Stimulated activated naive CD8-positive, alpha-beta T cell treated with anti-CD3 and anti-CD28 coated beads, Interleukin-15, amount 100 ng/mL, for 72 hours (primary cell): Measurements from ENCODE around the gene ATF7IP.
"Not testable (repeated sequence)": the region's sequence is repeated elsewhere in the genome, so short reads cannot be mapped to it uniquely, and the experiment has no call there.

Experiments
- ATAC-seq: fragments of 150-1000 bp; cut with Tn5 transposase; 2 replicates; pipeline ENCODE4 v1.10.0; 2021; ENCODE audit warnings: mild to moderate bottlenecking, moderate library complexity
- DNase-seq, 2 donors: peaks; one replicate each; pipeline ENCODE4 v3.0.0; 2021 to 2022
- H3K27ac Mint-ChIP-seq, 2 donors: one replicate each; pipeline ENCODE4 v1.8.0; 2022; ENCODE audit warnings: mild to moderate bottlenecking in 2 of 2, mixed read lengths in 2 of 2, moderate library complexity in 2 of 2
- H3K27me3 Mint-ChIP-seq: one replicate; pipeline ENCODE4 v1.8.0; 2022; ENCODE audit warnings: mixed read lengths
- H3K4me1 Mint-ChIP-seq: one replicate; pipeline ENCODE4 v1.8.0; 2022; ENCODE audit warnings: mild to moderate bottlenecking, mixed read lengths
- H3K4me3 Mint-ChIP-seq, 2 donors: one replicate each; pipeline ENCODE4 v1.8.0; 2022; ENCODE audit warnings: mild to moderate bottlenecking in 2 of 2, mixed read lengths in 2 of 2, moderate library complexity in 1 of 2
- H3K9me3 Mint-ChIP-seq, 2 donors: one replicate each; pipeline ENCODE4 v1.8.0; 2022; ENCODE audit warnings: mixed read lengths in 2 of 2

Gene ATF7IP

DNA sequence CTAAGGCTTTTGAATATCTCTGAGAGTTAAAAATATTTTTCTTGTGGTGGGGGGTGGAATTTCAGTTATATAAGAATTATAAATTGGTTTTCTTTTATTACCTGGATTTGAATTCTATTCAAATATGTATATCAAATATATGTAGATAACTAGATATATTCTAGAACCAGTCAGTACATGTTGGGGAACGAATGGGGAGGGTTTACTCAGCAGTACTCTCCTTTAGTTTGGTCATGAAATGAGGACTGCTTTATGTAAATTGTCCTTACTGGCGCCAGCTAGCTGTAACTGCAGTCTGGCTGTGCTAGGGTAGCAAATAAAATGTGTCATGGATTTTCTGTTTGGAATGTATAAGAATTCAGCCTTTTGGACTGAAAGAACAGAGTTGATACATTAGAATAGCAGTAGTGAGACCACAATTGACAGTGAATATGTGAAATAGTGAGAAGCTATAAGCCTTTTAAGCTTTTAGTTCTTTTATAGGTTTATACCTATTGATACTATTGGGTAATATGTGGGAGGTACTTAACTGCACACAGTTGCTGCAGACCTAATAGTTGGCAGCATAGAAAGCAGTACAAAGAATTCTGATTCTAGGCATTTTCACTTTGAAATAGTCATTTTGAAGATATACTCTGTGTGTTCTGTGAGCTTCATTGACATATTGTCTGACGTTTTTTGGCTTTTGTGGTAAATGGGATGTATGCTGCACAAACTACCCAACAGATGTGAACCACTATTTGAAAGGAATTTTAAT is 29.0 kb downstream of the ATF7IP start:
- ATAC-seq (peak; percentile 87), DNase-seq (peak; percentile 48 to 67)
- Mint-ChIP-seq H3K27ac (peak overlapping the region; percentile 95 to 99), H3K4me3 (peak overlapping the region; percentile 85 to 90), H3K27me3 (no peaks in the 10 kb centered on the region), H3K4me1 (peaks cover 65% of the 10 kb centered on the region), H3K9me3 (peaks cover 6% of the 10 kb centered on the region in 2 donors)

DNA sequence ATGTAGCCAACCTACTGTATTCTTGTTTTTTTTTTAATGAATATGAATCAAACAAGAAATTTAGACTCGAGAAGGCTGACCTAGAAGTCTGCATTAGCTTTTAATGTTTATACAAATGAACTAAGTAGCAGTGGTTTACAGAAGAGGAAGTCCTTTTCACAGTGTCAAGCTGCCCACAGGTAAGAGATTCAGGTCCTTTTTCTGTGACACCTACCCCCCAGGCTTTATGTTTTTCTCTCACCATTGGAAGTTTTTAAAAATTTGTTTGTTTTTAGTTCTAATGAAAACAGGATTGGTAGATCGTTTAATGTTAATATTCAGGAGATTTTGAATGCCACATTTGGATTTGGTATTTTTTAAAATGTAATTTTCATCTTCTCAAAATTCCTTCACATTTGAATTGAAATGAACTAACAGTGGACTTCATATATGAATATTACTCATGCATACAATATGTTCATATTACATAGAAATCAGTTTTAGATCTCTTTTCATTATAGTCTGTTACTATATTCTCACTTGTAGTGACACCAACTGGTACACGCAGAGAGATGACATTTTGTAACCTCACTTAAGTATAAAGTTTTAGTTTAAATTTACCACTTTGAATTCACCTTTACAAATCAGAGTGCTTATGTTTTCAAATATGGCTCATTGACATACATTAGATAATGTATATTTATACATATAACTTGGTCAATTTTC is 29.7 kb downstream of the ATF7IP start:
- peaks cover 6 to 11% of the 10 kb centered on the region in 2 donors for H3K9me3 Mint-ChIP-seq
- peak; percentile 56 for ATAC-seq
- peak overlapping the region; percentile 95 to 99 for H3K27ac Mint-ChIP-seq
- H3K4me1 Mint-ChIP-seq: peaks cover 65% of the 10 kb centered on the region
- no peaks in the 10 kb centered on the region for H3K27me3 Mint-ChIP-seq
- no peak for DNase-seq
- peak overlapping the region; percentile 85 to 90 for H3K4me3 Mint-ChIP-seq

DNA sequence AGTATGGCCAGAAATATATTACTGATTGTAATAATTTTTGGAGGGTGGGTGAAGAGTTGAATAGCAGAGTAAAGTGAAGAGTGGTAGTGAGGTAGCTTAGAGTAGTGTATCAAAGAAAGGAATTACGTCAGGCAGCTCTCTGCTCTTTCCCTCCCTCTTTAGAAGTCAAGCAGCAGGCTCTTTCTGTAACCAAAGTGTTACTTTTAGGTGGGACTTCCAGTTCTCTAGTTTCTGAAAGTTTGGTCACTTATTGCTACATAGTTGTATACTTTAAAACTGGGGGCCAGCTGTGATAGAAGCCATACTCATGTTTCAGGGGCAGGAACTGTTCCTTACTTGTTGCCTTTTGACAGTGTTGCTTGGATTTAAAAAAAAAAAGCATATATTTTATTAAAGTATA is 30.6 kb downstream of the ATF7IP start:
- ATAC-seq (peak; percentile 78), DNase-seq (peak; percentile 44 to 49)
- Mint-ChIP-seq H3K9me3 (peaks cover 6 to 11% of the 10 kb centered on the region in 2 donors), H3K27ac (peak overlapping the region; percentile 90 to 94), H3K27me3 (no peaks in the 10 kb centered on the region), H3K4me1 (peaks cover 69% of the 10 kb centered on the region), H3K4me3 (peak overlapping the region; percentile 66 to 85)

DNA sequence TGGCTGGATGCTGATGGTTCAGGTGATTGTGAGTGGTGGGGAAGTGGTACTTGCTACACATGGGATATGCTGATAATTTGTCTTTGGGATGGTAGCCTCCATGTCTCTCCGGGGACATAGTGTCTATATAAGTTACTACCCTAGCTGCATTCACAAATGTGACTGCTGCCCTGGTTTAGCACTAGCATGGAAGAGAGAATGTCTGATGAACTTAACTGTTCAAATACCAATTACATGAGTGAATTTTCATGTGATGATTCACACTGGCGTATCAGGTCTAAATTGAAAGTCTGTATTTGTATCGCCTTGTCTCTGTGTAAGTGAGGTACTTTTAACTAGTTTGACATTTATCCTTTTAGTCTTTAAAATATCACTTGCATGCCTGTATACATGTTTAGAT is 34.4 kb downstream of the ATF7IP start:
- peaks cover 6 to 11% of the 10 kb centered on the region in 2 donors for H3K9me3 Mint-ChIP-seq
- H3K4me3 Mint-ChIP-seq: peak overlapping the region; percentile 83 to 85
- no peak for ATAC-seq
- peaks cover 81% of the 10 kb centered on the region for H3K4me1 Mint-ChIP-seq
- H3K27ac Mint-ChIP-seq: peak overlapping the region; percentile 54 to 95
- no peaks in the 10 kb centered on the region for H3K27me3 Mint-ChIP-seq
- DNase-seq: no peak

DNA sequence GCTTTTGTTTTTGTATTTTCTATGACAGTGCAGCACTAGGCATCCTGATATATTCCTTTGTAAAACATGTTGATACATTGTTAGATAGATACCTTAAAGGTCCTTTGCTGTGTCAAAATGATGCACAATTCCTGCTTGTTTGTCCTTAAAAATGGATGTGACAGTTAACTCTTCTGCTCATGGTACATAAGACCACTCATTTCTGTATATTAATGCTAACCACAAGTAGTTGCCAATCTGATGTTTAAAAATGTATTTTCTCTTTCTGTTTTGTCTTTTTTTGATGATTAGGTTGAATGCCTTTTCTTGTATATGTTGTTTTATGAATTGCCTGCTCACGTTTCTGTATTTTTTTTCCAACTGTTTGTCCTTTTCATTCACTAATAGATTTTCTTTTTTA is 35.1 kb downstream of the ATF7IP start:
- no peak for DNase-seq
- Mint-ChIP-seq H3K4me1 (peaks cover 88% of the 10 kb centered on the region), H3K27ac (peak overlapping the region; percentile 78 to 95), H3K9me3 (peaks cover 6 to 11% of the 10 kb centered on the region in 2 donors), H3K27me3 (no peaks in the 10 kb centered on the region), H3K4me3 (peak overlapping the region; percentile 80 to 85)
- no peak for ATAC-seq

DNA sequence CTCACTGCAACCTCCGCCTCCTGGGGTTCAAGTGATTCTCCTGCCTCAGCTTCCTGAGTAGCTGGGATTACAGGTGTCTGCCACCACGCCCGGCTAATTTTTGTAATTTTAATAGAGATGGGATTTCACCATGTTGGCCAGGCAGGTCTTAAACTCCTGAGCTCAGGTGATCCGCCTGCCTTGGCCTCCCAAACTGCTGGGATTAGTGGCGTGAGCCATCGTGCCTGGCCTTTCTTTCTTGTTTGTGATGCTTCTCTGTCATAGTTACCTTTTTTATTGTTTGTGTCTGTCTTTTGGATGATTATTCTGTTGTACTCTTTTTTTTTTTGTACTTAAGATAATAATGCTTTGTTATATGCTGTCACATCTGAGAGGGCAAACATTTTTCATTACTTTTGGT is 35.8 kb downstream of the ATF7IP start:
- H3K27ac Mint-ChIP-seq: peak overlapping the region in 1 of 2 donors; percentile 33
- peak overlapping the region; percentile 80 to 85 for H3K4me3 Mint-ChIP-seq
- peaks cover 89% of the 10 kb centered on the region for H3K4me1 Mint-ChIP-seq
- not testable (repeated sequence) for DNase-seq, ATAC-seq, H3K27me3 Mint-ChIP-seq
- peaks cover 5 to 11% of the 10 kb centered on the region in 2 donors for H3K9me3 Mint-ChIP-seq

DNA sequence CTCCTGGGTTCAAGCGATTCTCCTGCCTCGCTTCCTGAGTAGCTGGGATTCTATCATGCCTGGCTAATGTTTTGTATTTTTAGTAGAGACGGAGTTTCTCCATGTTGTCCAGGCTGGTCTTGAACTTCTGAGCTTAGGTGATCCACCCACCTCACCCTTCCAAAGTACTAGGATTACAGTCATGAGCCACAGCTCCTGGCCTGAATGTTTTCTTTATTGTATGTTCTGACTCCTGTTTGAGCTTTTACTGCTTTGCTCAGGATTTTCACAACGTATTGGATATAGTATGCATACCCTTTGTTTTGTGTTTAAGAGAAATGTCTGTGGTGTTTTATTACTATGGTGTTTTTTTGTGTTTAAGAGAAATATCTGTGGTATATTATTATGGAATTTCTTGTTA is 37.2 kb downstream of the ATF7IP start:
- peak overlapping the region in 1 of 2 donors; percentile 78 for H3K27ac Mint-ChIP-seq
- H3K27me3 Mint-ChIP-seq: no peaks in the 10 kb centered on the region
- peaks cover 0 to 5% of the 10 kb centered on the region in 2 donors for H3K9me3 Mint-ChIP-seq
- peaks cover 77% of the 10 kb centered on the region for H3K4me1 Mint-ChIP-seq
- peak overlapping the region; percentile 80 to 82 for H3K4me3 Mint-ChIP-seq
- DNase-seq: no peak
- ATAC-seq: no peak

DNA sequence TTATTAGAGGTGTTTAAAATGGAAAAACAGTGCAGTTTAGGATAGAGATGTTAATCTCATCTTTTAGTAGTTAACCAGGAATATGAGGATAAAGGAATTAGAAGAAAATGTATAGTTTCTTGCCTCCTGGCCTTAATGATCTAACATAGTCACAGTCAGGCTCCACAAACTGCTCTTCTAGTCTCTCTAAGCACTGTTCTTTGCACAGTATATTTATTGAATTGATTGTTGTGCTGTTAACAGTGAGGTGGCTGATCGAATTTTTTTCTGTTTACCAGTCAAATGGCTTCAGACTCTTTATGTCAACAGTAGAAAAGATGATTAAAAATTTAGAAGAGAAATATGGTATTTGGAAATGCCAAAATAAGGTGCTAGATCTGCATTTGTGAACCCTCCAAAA is 37.8 kb downstream of the ATF7IP start:
- Mint-ChIP-seq H3K9me3 (peaks cover 0 to 5% of the 10 kb centered on the region in 2 donors), H3K27me3 (no peaks in the 10 kb centered on the region), H3K27ac (peak overlapping the region in 1 of 2 donors; percentile 9), H3K4me3 (peak overlapping the region; percentile 68 to 71), H3K4me1 (peaks cover 74% of the 10 kb centered on the region)
- ATAC-seq (no peak), DNase-seq (no peak)

DNA sequence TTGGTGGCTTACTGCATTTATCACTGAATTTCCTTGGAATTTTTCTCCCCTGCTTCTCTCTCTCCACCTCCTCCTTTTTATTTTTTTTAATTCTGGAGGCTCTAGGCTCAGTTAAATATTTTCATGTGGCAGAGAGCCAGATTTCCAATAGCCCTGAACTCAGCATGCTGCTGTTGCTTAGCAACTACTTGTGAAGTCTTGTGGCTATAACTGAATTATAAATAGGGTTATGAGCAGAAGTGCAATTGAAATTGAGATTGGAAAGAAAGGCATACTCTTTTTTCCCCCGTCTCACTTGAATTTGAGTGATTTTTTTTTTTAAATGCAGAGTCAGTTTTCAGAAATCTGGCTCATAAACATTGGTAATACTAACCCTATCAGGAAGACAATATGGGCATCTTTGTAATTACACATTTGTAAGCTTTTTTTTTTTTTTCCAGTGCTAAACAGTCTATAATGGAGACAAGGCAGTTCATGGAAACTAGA is 38.3 kb downstream of the ATF7IP start:
- Mint-ChIP-seq H3K27ac (peak overlapping the region; percentile 13 to 93), H3K27me3 (no peaks in the 10 kb centered on the region), H3K4me3 (peak overlapping the region; percentile 68 to 71), H3K4me1 (peaks cover 73% of the 10 kb centered on the region), H3K9me3 (peaks cover 0 to 5% of the 10 kb centered on the region in 2 donors)
- peak; percentile 61 for ATAC-seq
- no peak for DNase-seq

DNA sequence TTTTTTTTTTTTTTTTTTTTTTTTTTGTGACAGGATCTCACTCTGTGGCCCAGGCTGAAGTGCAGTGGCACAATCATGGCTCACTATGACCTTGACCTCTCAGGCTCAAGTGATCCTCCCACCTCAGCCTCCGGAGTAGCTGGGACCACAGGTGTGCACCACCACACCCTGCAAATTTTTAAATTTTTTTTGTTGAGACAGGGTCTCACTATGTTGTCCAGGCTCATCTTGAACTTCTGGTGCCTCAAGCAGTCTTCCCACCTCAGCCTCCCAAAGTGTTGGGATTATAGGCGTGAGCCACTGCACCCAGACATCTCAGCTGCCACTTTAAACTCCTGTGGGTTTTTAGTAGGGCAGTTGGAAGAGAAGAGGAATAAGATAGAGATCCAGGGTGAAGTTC is 39.9 kb downstream of the ATF7IP start:
- ATAC-seq, H3K9me3 Mint-ChIP-seq, DNase-seq, H3K27me3 Mint-ChIP-seq: not testable (repeated sequence)
- peak overlapping the region in 1 of 2 donors; percentile 40 for H3K27ac Mint-ChIP-seq
- peak overlapping the region in 1 of 2 donors; percentile 32 for H3K4me3 Mint-ChIP-seq
- peaks cover 66% of the 10 kb centered on the region for H3K4me1 Mint-ChIP-seq

DNA sequence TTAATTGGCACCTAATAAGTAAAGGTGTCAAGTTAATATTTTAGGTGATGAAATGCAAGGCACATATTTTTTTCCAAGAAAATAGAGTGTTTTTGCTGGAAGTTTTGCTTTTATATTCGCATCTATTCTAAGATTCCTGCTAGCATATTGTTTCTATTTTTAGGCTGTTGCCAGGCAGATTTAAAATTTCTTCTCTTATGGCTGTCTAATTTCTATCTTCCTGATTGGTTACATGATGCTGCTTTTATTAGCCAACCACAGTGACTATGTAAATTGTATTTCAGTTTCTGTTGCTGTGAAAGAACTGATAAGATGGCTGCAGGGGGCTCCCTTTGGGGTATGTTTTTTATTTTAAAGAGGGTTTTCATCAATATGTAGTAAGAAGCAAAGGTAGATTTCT is 42.7 kb downstream of the ATF7IP start:
- Mint-ChIP-seq H3K27ac (no peak overlapping the region), H3K4me1 (peaks cover 54% of the 10 kb centered on the region), H3K4me3 (peak overlapping the region; percentile 20 to 69), H3K9me3 (no peaks in the 10 kb centered on the region), H3K27me3 (no peaks in the 10 kb centered on the region)
- ATAC-seq (peak; percentile 60), DNase-seq (no peak)

DNA sequence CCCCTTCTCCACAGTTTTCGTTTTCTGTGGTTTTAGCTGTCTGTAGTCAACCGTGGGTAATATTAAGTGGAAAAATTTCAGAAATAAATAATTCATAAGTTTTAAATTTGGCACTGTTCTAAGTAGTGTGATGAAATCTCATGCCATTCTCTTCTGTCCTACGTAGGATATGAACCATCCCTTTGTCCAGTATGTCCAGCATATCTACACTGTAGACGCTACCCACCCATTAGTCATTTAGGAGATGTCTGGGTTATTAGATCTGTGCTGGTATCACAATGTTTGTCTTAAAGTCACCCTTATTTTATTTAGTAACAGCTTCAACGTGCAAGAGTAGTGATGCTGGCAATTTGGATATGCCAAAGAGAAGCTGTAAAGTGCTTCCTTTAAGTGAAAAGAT is 44.7 kb downstream of the ATF7IP start:
- Mint-ChIP-seq H3K4me1 (peaks cover 52% of the 10 kb centered on the region), H3K27ac (peak overlapping the region in 1 of 2 donors; percentile 19), H3K9me3 (no peaks in the 10 kb centered on the region), H3K4me3 (no peak overlapping the region), H3K27me3 (no peaks in the 10 kb centered on the region)
- ATAC-seq: no peak
- DNase-seq: no peak

DNA sequence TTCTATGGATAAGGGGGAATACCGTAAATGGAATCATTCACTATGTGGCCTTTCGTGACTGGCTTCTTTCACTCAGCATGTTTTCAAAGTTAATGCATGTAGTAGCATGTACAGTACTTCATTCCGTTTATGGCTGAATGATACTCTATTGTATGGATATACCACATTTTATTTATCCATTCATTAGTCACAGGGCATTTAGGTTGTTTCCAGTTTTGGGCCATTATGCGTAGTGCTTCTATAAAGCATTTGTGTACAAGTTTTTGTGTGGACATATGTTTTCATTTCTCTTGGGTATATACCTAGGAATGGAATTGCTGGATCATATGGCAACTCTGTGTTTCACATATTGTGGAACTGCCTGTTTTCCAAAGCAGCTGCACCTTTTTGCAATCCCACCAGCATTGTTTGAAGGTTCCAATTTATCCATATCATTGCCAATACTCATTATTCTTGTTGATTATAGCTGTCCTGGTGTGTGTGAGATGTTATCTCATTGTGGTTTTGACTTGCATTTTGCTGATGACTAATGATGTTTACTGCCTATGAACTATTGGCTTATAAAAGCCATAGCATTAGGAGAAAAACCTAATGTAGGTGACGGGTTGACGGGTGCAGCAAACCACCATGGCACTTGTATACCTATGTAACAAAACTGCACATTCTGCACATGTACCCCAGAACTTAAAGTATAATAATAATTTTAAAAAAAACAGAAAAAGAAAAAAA is 45.5 kb downstream of the ATF7IP start:
- ATAC-seq (peak; percentile 89), DNase-seq (no peak)
- no peaks in the 10 kb centered on the region for H3K27me3 Mint-ChIP-seq
- H3K4me1 Mint-ChIP-seq: peaks cover 49% of the 10 kb centered on the region
- H3K9me3 Mint-ChIP-seq: no peaks in the 10 kb centered on the region
- H3K27ac Mint-ChIP-seq: no peak overlapping the region
- peak overlapping the region in 1 of 2 donors; percentile 24 for H3K4me3 Mint-ChIP-seq

DNA sequence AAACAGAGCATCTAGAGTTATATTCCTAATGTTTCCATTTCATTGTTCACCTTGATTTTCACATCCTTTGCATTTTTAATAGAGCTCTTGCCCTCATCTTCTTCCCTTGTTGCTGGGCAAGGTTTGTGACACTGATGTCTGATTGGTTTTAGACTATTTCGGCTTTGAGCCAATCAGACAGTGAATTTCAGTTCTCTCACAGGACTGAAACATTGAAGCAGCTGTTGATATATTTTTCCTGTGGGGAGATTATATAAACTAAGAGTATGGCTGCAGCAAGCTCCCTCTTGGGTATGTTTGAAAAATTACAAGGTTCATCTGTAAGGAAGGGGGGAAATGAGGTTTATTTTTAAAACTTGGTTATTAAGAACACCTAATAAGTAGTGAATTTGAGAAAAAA is 51.2 kb downstream of the ATF7IP start:
- Mint-ChIP-seq H3K9me3 (peaks cover 0 to 8% of the 10 kb centered on the region in 2 donors), H3K27ac (peak overlapping the region in 1 of 2 donors; percentile 47), H3K4me1 (peaks cover 54% of the 10 kb centered on the region), H3K27me3 (no peaks in the 10 kb centered on the region), H3K4me3 (peak overlapping the region; percentile 38 to 81)
- DNase-seq (peak; percentile 31 to 43), ATAC-seq (peak; percentile 94)

DNA sequence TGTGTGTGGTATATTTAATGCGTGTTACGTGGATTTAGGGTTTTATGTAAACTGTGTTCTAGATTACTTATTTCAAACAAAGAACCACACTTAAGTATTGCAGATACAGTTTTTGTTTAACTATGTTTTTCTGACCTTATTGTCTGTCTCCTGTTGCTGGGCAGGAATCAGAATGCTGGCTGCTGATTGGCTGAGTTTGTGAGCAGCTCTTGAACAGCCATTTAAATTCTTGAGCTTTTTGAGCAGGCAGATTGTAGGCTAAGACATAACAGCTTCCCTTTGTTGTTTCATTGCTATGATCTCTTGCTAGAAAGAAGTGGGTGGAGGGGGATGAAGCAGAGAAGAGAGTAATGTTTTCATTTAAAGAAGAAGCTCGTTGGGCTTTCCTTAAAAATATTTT is 52.2 kb downstream of the ATF7IP start:
- Mint-ChIP-seq H3K4me1 (peaks cover 52% of the 10 kb centered on the region), H3K27ac (peak overlapping the region in 1 of 2 donors; percentile 92), H3K9me3 (peaks cover 7 to 17% of the 10 kb centered on the region in 2 donors), H3K27me3 (no peaks in the 10 kb centered on the region), H3K4me3 (peak overlapping the region; percentile 76 to 91)
- peak; percentile 56 to 69 for DNase-seq
- ATAC-seq: peak; percentile 80
